Activated CD4-positive, alpha-beta T cell treated with anti-CD3 and anti-CD28 coated beads for 36 hours (primary cell): ENCODE results near the gene BEST1. TPM values are rescaled to one million over a fixed set of nuclear protein-coding genes. Genes with fewer than 3 reads are reported as not detected.
A peak's percentile ranks its signal among the peaks of the same experiment; 100 is the strongest.
"Not testable (repeated sequence)": the region's sequence is repeated elsewhere in the genome, so short reads cannot be mapped to it uniquely, and the experiment has no call there.

Experiments
- ATAC-seq: fragments of 200-7000 bp; cut with Tn5 transposase; one replicate; pipeline ENCODE4 v1.10.0; 2021; ENCODE audit warnings: mild to moderate bottlenecking, moderate library complexity
- CTCF ChIA-PET: fragments of 350-600 bp; sonication (Branson Sonifier 250); formaldehyde crosslinking; loops from one replicate; lab custom pipeline; 2021; ENCODE audit warnings: antibody characterized with exemption; lab: Charles Lee
- POLR2A ChIA-PET: fragments of 350-600 bp; sonication (Branson Sonifier 250); formaldehyde crosslinking; loops from one replicate; lab custom pipeline; 2021; ENCODE audit warnings: antibody characterized with exemption, inconsistent platforms; lab: Charles Lee
- DNase-seq: peaks from one replicate; pipeline ENCODE4 v3.0.0-alpha.2; 2020
- H3K27ac Mint-ChIP-seq: one replicate; pipeline ENCODE4 v1.8.0; 2021; ENCODE audit warnings: mixed read lengths
- H3K27me3 Mint-ChIP-seq: one replicate; pipeline ENCODE4 v1.8.0; 2021; ENCODE audit warnings: mixed read lengths
- H3K36me3 Mint-ChIP-seq: one replicate; pipeline ENCODE4 v1.8.0; 2021; ENCODE audit warnings: low read depth, mixed read lengths
- H3K4me1 Mint-ChIP-seq: one replicate; pipeline ENCODE4 v1.8.0; 2021; ENCODE audit warnings: mixed read lengths
- H3K4me3 Mint-ChIP-seq: one replicate; pipeline ENCODE4 v1.8.0; 2021; ENCODE audit warnings: mild to moderate bottlenecking, moderate library complexity, mixed read lengths
- H3K9me3 Mint-ChIP-seq: one replicate; pipeline ENCODE4 v1.8.0; 2021; ENCODE audit warnings: low read depth, mixed read lengths
- intact Hi-C, 2 experiments: fragments of 100-400 bp; cut with DNase I in 1 of 2; cut with micrococcal nuclease in 1 of 2; formaldehyde crosslinking; loops; one replicate each; pipeline versions ENCODE4 v1.14.2 to v1.15.1; 2022 to 2024; cut with DNase I, micrococcal nuclease
- total RNA-seq, 2 experiments: library from RNA; stranded (reverse); gene quantifications; one replicate each; pipeline ENCODE4 v1.2.3, GENCODE V29; 2021

BEST1 gene
- total RNA-seq, 2 experiments from 2014 or later, result 0.37 to 0.65 TPM

GRCh38 chr11:61949169-61950034 lies 749 bp upstream of the BEST1 start:
- Mint-ChIP-seq H3K4me1 (peaks cover 5% of the 10 kb centered on the region), H3K27me3 (peaks cover 7% of the 10 kb centered on the region), H3K9me3 (no peaks in the 10 kb centered on the region), H3K36me3 (no peaks in the 10 kb centered on the region), H3K27ac (peak overlapping the region; percentile 72), H3K4me3 (no peak overlapping the region)
- intact Hi-C loops, result loop anchor here (2.0 to 5.0 kb wide), 3 partner anchors 19 to 197 kb away; partner anchors contain the start of gene MYRF (in 1 of the 2)
- ChIA-PET POLR2A (interaction anchor here (1.2 kb wide), 1 partner anchor 14 kb away, joined by 5 read pairs; no protein-coding TSS in a partner anchor), CTCF (interaction anchor here (0.6 to 5.9 kb wide), 11 partner anchors 14 to 159 kb away, joined by 3 to 67 read pairs (median 3); no protein-coding TSS in a partner anchor)
- ATAC-seq (peak; percentile 82), DNase-seq (peak; percentile 68)

GRCh38 chr11:61951484-61952135 lies 1.5 kb downstream of the BEST1 start:
- CTCF ChIA-PET, result interaction anchor here (0.6 to 5.9 kb wide), 5 partner anchors 53 to 395 kb away, joined by 3 to 40 read pairs (median 4); no protein-coding TSS in a partner anchor
- no peak overlapping the region for H3K4me3 Mint-ChIP-seq
- ATAC-seq (no peak), DNase-seq (no peak)
- H3K27ac Mint-ChIP-seq, result no peak overlapping the region
- intact Hi-C loops, result no loop called here
- H3K27me3 Mint-ChIP-seq, result peaks cover 19% of the 10 kb centered on the region
- no peaks in the 10 kb centered on the region for H3K9me3 Mint-ChIP-seq
- POLR2A ChIA-PET, result interaction anchor here (0.6 to 0.9 kb wide), 2 partner anchors 15 to 21 kb away, joined by 3 read pairs; no protein-coding TSS in a partner anchor
- H3K4me1 Mint-ChIP-seq, result peaks cover 10% of the 10 kb centered on the region
- no peaks in the 10 kb centered on the region for H3K36me3 Mint-ChIP-seq

GRCh38 chr11:61952882-61953281 lies 2.7 kb downstream of the BEST1 start:
- intact Hi-C loops, result no loop called here

GRCh38 chr11:61953632-61954031 lies 3.5 kb downstream of the BEST1 start:
- ATAC-seq, intact Hi-C loops, H3K27ac Mint-ChIP-seq, POLR2A ChIA-PET, DNase-seq, H3K36me3 Mint-ChIP-seq, H3K4me3 Mint-ChIP-seq, H3K9me3 Mint-ChIP-seq: not testable (repeated sequence)
- H3K4me1 Mint-ChIP-seq, result peaks cover 10% of the 10 kb centered on the region
- CTCF ChIA-PET, result interaction anchor here (1.2 kb wide), 1 partner anchor 128 kb away, joined by 3 read pairs; no protein-coding TSS in a partner anchor
- H3K27me3 Mint-ChIP-seq, result peaks cover 17% of the 10 kb centered on the region

More at GRCh38 chr11:61952882-61953281, 2.7 kb downstream of the BEST1 start:
- POLR2A ChIA-PET, result no interaction called here
- H3K27ac Mint-ChIP-seq, result no peak overlapping the region
- peaks cover 10% of the 10 kb centered on the region for H3K4me1 Mint-ChIP-seq
- H3K27me3 Mint-ChIP-seq, result peaks cover 19% of the 10 kb centered on the region
- DNase-seq, result no peak
- H3K9me3 Mint-ChIP-seq, result no peaks in the 10 kb centered on the region
- CTCF ChIA-PET, result interaction anchor here (0.6 to 4.1 kb wide), 3 partner anchors 55 to 444 kb away, joined by 3 to 22 read pairs (median 3); no protein-coding TSS in a partner anchor
- no peak overlapping the region for H3K4me3 Mint-ChIP-seq
- no peak for ATAC-seq
- H3K36me3 Mint-ChIP-seq, result no peaks in the 10 kb centered on the region

GRCh38 chr11:61954106-61954850 lies 4.1 kb downstream of the BEST1 start:
- Mint-ChIP-seq H3K36me3 (no peaks in the 10 kb centered on the region), H3K27me3 (peaks cover 17% of the 10 kb centered on the region), H3K4me3 (no peak overlapping the region), H3K4me1 (peaks cover 10% of the 10 kb centered on the region), H3K9me3 (no peaks in the 10 kb centered on the region), H3K27ac (no peak overlapping the region)
- ChIA-PET POLR2A (no interaction called here), CTCF (no interaction called here)
- DNase-seq (no peak), ATAC-seq (no peak)
- intact Hi-C loops, result no loop called here

GRCh38 chr11:61954851-61955421 lies 4.8 kb downstream of the BEST1 start:
- Mint-ChIP-seq H3K4me1 (peaks cover 5% of the 10 kb centered on the region), H3K9me3 (no peaks in the 10 kb centered on the region), H3K4me3 (no peak overlapping the region), H3K27me3 (peaks cover 17% of the 10 kb centered on the region), H3K27ac (no peak overlapping the region), H3K36me3 (no peaks in the 10 kb centered on the region)
- intact Hi-C loops, result no loop called here
- POLR2A ChIA-PET, result no interaction called here
- ATAC-seq (no peak), DNase-seq (peak; percentile 38)
- CTCF ChIA-PET, result no interaction called here

- ChIA-PET POLR2A (no interaction called here), CTCF (no interaction called here)
- peak; percentile 67 for ATAC-seq
- Mint-ChIP-seq H3K4me1 (peaks cover 5% of the 10 kb centered on the region), H3K9me3 (no peaks in the 10 kb centered on the region), H3K27me3 (peaks cover 17% of the 10 kb centered on the region), H3K27ac (no peak overlapping the region), H3K4me3 (no peak overlapping the region), H3K36me3 (no peaks in the 10 kb centered on the region)
- intact Hi-C loops, result no loop called here
- DNase-seq, result peak; percentile 66
Measured at GRCh38 chr11:61955422-61956135, 5.4 kb downstream of the BEST1 start.

- DNase-seq (no peak), ATAC-seq (no peak)
- H3K27me3 Mint-ChIP-seq, result peaks cover 17% of the 10 kb centered on the region
- no peaks in the 10 kb centered on the region for H3K36me3 Mint-ChIP-seq
- H3K4me3 Mint-ChIP-seq, result no peak overlapping the region
- CTCF ChIA-PET, result interaction anchor here (1.3 kb wide), 1 partner anchor 9 kb away, joined by 4 read pairs; no protein-coding TSS in a partner anchor
- peaks cover 5% of the 10 kb centered on the region for H3K4me1 Mint-ChIP-seq
- H3K9me3 Mint-ChIP-seq, result no peaks in the 10 kb centered on the region
- intact Hi-C loops, result no loop called here
- POLR2A ChIA-PET, result no interaction called here
- H3K27ac Mint-ChIP-seq, result no peak overlapping the region
Measured at GRCh38 chr11:61956191-61957020, 6.3 kb downstream of the BEST1 start.

- Mint-ChIP-seq H3K27ac (no peak overlapping the region), H3K27me3 (peaks cover 17% of the 10 kb centered on the region), H3K4me1 (peaks cover 5% of the 10 kb centered on the region), H3K9me3 (no peaks in the 10 kb centered on the region), H3K36me3 (no peaks in the 10 kb centered on the region), H3K4me3 (no peak overlapping the region)
- POLR2A ChIA-PET, result no interaction called here
- CTCF ChIA-PET, result interaction anchor here (0.9 to 1.3 kb wide), 2 partner anchors 10 to 125 kb away, joined by 4 to 5 read pairs; no protein-coding TSS in a partner anchor
- ATAC-seq (no peak), DNase-seq (no peak)
- intact Hi-C loops, result no loop called here
Measured at GRCh38 chr11:61957021-61957770, 7.0 kb downstream of the BEST1 start.
